HUES48 (cell line): ENCODE results near the gene SDS.

Experiments used
- H3K27ac ChIP-seq: one replicate; pipeline ENCODE4 v1.7.0; 2013; ENCODE audit warnings: low read depth, low read length, inconsistent platforms
- H3K27me3 ChIP-seq: 2 replicates; pipeline ENCODE4 v1.6.1; 2013; ENCODE audit warnings: mild to moderate bottlenecking, low read length; ENCODE audit not compliant: control insufficient read depth, insufficient read depth
- H3K36me3 ChIP-seq: 2 replicates; pipeline ENCODE4 v1.6.1; 2013; ENCODE audit warnings: low read length; ENCODE audit not compliant: control insufficient read depth, insufficient read depth
- H3K4me1 ChIP-seq: 2 replicates; pipeline ENCODE4 v1.6.1; 2013; ENCODE audit warnings: mild to moderate bottlenecking, low read length; ENCODE audit not compliant: control insufficient read depth, insufficient read depth
- H3K4me3 ChIP-seq: 2 replicates; pipeline ENCODE4 v1.5.1; 2013; ENCODE audit warnings: mild to moderate bottlenecking, low read depth, low read length
- H3K9ac ChIP-seq: 2 replicates; pipeline ENCODE4 v1.6.1; 2013; ENCODE audit warnings: mild to moderate bottlenecking, low read depth, low read length, moderate library complexity
- H3K9me3 ChIP-seq: 2 replicates; pipeline ENCODE4 v1.6.1; 2013; ENCODE audit warnings: low read length; ENCODE audit not compliant: control insufficient read depth, insufficient read depth

The SDS gene

DNA sequence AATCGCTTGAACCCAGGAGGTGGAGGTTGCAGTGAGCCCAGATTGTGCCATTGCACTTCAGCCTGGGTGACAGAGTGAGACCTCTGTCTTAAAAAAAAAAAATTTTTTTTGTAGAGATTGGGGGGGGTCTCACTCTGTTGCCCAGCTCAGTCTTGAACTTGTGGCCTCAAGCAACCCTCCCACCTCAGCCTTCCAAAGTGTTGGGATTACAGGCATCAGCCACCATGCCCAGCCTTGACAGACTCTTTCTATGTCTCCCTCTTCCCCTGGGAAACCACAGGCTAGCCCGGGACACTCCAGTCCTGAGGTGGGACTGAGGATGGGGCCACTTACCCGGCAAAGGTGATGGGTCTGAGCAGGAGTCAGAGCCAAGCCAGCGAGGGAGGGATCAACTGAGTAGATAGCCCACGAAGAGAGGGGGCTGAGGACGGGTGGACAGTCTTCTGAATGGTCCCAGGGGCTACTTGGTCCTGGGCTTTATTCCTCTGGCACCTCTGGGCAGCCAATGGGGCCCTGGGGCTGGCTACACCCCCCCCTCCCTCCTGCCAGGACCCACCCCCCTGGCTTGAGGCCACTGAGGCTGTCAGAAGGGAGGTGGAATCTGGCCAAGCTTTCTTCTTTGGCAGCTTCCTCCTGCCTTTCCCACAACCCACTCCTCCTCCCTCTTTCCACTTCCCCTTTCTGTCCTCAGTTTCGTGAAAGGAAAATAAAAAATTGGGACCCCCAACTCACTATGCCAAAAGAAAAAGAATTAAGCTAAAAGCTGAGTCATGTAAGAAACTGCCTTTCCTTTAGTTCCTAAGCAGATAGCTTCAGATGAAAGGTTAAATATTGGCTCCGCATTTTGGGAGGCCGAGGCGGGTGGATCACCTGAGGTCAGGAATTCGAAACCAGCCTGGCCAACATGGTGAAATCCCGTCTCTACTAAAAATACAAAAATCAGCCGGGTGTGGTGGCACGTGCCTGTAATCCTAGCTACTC is at the start of gene SDS:
Gene SDS (minus strand): TSS at position 453 of the 981 bp plus-strand sequence. CDS start 4,179 bp downstream, outside the sequence.
- Histone ChIP-seq H3K27ac (no peak within 1 kb of the TSS), H3K36me3 (no peaks in the 10 kb centered on the region), H3K4me3 (no peak within 1 kb of the TSS), H3K4me1 (peaks cover 10% of the 10 kb centered on the region), H3K27me3 (no peaks in the 10 kb centered on the region), H3K9me3 (no peaks in the 10 kb centered on the region), H3K9ac (no peak within 1 kb of the TSS)

GRCh38 chr12:113453330-113453729 is 49.6 kb upstream of the SDS start:
- H3K4me1 ChIP-seq = peaks cover 6% of the 10 kb centered on the region; the same call in 1 of the 2 replicates
- H3K4me3 ChIP-seq = no peak overlapping the region
- H3K9ac ChIP-seq = no peak overlapping the region
- H3K27ac ChIP-seq = no peak overlapping the region
- H3K27me3 ChIP-seq = no peaks in the 10 kb centered on the region
- H3K9me3 ChIP-seq = no peaks in the 10 kb centered on the region
- H3K36me3 ChIP-seq = no peaks in the 10 kb centered on the region

DNA sequence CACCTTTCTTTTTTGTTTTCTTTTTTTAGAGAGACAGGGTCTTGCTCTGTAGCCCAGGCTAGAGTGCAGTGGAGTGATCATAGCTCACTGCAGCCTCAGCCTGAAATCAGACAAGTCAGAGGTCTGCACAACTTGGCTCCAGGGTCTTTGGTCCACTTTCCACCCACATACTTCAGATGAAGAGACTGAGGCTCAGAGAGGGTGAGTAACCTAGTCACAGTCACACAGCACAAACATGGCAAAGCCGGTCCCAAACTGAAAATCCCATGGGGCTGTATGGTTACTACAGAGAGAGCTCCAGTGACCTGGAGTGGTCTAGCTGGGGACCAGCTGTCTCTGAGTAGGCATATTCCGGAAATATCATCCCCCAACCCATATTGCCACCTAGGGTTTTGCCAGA is 48.8 kb upstream of the SDS start:
- Histone ChIP-seq H3K9me3 (no peaks in the 10 kb centered on the region), H3K4me1 (peaks cover 6% of the 10 kb centered on the region; the same call in 1 of the 2 replicates), H3K27ac (no peak overlapping the region), H3K36me3 (no peaks in the 10 kb centered on the region), H3K27me3 (no peaks in the 10 kb centered on the region), H3K4me3 (no peak overlapping the region), H3K9ac (no peak overlapping the region)

- no peak overlapping the region for H3K9ac ChIP-seq
- H3K27ac ChIP-seq = no peak overlapping the region
- H3K27me3 ChIP-seq = no peaks in the 10 kb centered on the region
- H3K9me3 ChIP-seq = no peaks in the 10 kb centered on the region
- peaks cover 6% of the 10 kb centered on the region; the same call in 1 of the 2 replicates for H3K4me1 ChIP-seq
- no peak overlapping the region for H3K4me3 ChIP-seq
- H3K36me3 ChIP-seq = no peaks in the 10 kb centered on the region
These were observed 46.2 kb upstream of the SDS start for GRCh38 chr12:113449839-113450238.

- H3K27me3 ChIP-seq = no peaks in the 10 kb centered on the region
- no peak overlapping the region for H3K27ac ChIP-seq
- peaks cover 6% of the 10 kb centered on the region; the same call in 1 of the 2 replicates for H3K4me1 ChIP-seq
- H3K36me3 ChIP-seq = no peaks in the 10 kb centered on the region
- no peak overlapping the region for H3K4me3 ChIP-seq
- H3K9me3 ChIP-seq = no peaks in the 10 kb centered on the region
- no peak overlapping the region for H3K9ac ChIP-seq
These were observed 45.6 kb upstream of the SDS start for GRCh38 chr12:113449299-113449698.

DNA sequence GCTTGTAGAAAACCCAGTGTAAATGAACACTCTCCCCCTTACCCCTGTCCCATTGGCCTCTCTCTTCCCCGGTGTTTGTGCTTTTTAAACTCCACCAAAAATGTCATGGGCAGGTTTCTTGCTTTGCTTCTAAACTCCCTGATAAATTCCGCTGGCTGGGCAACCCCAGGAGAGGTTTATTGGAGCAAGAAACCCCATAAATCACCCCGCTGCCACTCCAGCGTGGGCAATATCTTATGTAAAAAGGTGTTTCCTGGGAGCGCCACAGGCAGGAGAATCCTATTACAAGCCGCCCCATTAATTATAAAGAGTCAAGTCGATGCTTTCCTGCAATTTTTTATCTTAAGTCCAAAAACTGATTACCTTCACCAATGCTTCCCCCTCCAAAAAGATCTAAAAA is 45.2 kb upstream of the SDS start:
- Histone ChIP-seq H3K27ac (no peak overlapping the region), H3K27me3 (no peaks in the 10 kb centered on the region), H3K4me1 (peaks cover 6% of the 10 kb centered on the region; the same call in 1 of the 2 replicates), H3K9me3 (no peaks in the 10 kb centered on the region), H3K36me3 (no peaks in the 10 kb centered on the region), H3K9ac (no peak overlapping the region), H3K4me3 (no peak overlapping the region)

GRCh38 chr12:113445544-113446171 is 42.0 kb upstream of the SDS start:
- no peaks in the 10 kb centered on the region for H3K36me3 ChIP-seq
- H3K4me3 ChIP-seq = no peak overlapping the region
- H3K9me3 ChIP-seq = no peaks in the 10 kb centered on the region
- no peaks in the 10 kb centered on the region; the same call in 1 of the 2 replicates for H3K27me3 ChIP-seq
- no peak overlapping the region for H3K27ac ChIP-seq
- no peak overlapping the region for H3K9ac ChIP-seq
- no peaks in the 10 kb centered on the region for H3K4me1 ChIP-seq

- Histone ChIP-seq H3K9me3 (no peaks in the 10 kb centered on the region), H3K27me3 (no peaks in the 10 kb centered on the region; the same call in 1 of the 2 replicates), H3K4me1 (peaks cover 4% of the 10 kb centered on the region; the same call in 1 of the 2 replicates), H3K9ac (no peak overlapping the region), H3K4me3 (no peak overlapping the region), H3K36me3 (no peaks in the 10 kb centered on the region), H3K27ac (no peak overlapping the region)
These were observed 39.4 kb upstream of the SDS start for GRCh38 chr12:113443030-113443539.

- Histone ChIP-seq H3K27me3 (no peaks in the 10 kb centered on the region; the same call in 1 of the 2 replicates), H3K4me1 (peaks cover 4% of the 10 kb centered on the region; the same call in 1 of the 2 replicates), H3K9ac (no peak overlapping the region), H3K27ac (no peak overlapping the region), H3K36me3 (no peaks in the 10 kb centered on the region), H3K4me3 (no peak overlapping the region), H3K9me3 (no peaks in the 10 kb centered on the region)
These were observed 37.5 kb upstream of the SDS start for GRCh38 chr12:113440947-113441782.

GRCh38 chr12:113440336-113440735 is 36.6 kb upstream of the SDS start:
- Histone ChIP-seq H3K27ac (no peak overlapping the region), H3K9ac (no peak overlapping the region), H3K4me3 (no peak overlapping the region), H3K27me3 (no peaks in the 10 kb centered on the region; the same call in 1 of the 2 replicates), H3K4me1 (peaks cover 4% of the 10 kb centered on the region; the same call in 1 of the 2 replicates), H3K36me3 (no peaks in the 10 kb centered on the region), H3K9me3 (no peaks in the 10 kb centered on the region)
